ENCODE measurements around the gene ACSF3.

The ACSF3 gene

GRCh38 chr16:89061590-89062380 lies 31.9 kb upstream of the ACSF3 start:
- no peak for TF ChIP-seq CTCF (conservative IDR thresholded peaks at IDR 0.05; ENCODE audit: low read depth, low read length)
- no peak overlapping the region for H3K4me3 ChIP-seq (ENCODE audit: low read depth, low read length)
- DNase-seq (ENCODE audit: low read depth): no peak

GRCh38 chr16:89062389-89063345 lies 31.0 kb upstream of the ACSF3 start:
- H3K4me3 ChIP-seq (ENCODE audit: low read depth, low read length): no peak overlapping the region
- no peak for TF ChIP-seq CTCF (conservative IDR thresholded peaks at IDR 0.05; ENCODE audit: low read depth, low read length)
- no peak for DNase-seq (ENCODE audit: low read depth)

GRCh38 chr16:89063768-89064320 lies 29.8 kb upstream of the ACSF3 start:
- no peak overlapping the region for H3K4me3 ChIP-seq (ENCODE audit: low read depth, low read length)
- no peak for TF ChIP-seq CTCF (conservative IDR thresholded peaks at IDR 0.05; ENCODE audit: low read depth, low read length)
- DNase-seq (ENCODE audit: low read depth): no peak

GRCh38 chr16:89064606-89065457 lies 28.8 kb upstream of the ACSF3 start:
- DNase-seq (ENCODE audit: low read depth): no peak
- no peak for TF ChIP-seq CTCF (conservative IDR thresholded peaks at IDR 0.05; ENCODE audit: low read depth, low read length)
- no peak overlapping the region for H3K4me3 ChIP-seq (ENCODE audit: low read depth, low read length)

GRCh38 chr16:89065458-89065822 lies 28.2 kb upstream of the ACSF3 start:
- no peak overlapping the region for H3K4me3 ChIP-seq (ENCODE audit: low read depth, low read length)
- DNase-seq (ENCODE audit: low read depth): no peak
- TF ChIP-seq CTCF (conservative IDR thresholded peaks at IDR 0.05; ENCODE audit: low read depth, low read length): no peak

GRCh38 chr16:89066721-89067120 lies 26.9 kb upstream of the ACSF3 start:
- DNase-seq (ENCODE audit: low read depth): no peak
- TF ChIP-seq CTCF (conservative IDR thresholded peaks at IDR 0.05; ENCODE audit: low read depth, low read length): no peak
- H3K4me3 ChIP-seq (ENCODE audit: low read depth, low read length): no peak overlapping the region
